Measurements from ENCODE around the gene GLCE. TPM values are rescaled to one million over a fixed set of nuclear protein-coding genes. Genes with fewer than 3 reads are reported as not detected.
"Not testable (repeated sequence)": the region's sequence is repeated elsewhere in the genome, so short reads cannot be mapped to it uniquely, and the experiment has no call there.

GLCE gene
- total RNA-seq, 2 donors from 2014 or later, result 16.3 to 17.2 TPM

DNA sequence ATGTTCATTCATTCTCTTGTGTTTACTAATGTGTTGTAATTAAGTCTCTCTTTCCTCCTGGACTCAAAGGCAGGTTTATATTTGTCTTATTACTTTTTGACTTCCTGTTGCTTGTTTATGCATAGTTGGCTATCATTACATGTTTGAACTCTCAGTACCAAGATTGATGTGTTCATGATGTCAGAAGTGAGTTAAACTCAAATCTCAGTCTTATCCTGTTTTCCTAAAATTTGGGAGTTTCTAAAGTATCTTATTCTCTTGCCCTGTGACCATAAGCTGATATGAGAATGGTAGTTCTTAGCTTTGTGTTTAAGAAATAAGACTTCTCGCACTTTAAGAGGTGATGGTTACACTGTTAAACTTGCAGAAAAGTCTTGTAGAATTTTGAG is 5.2 kb downstream of the GLCE start:
- Histone ChIP-seq H3K9me3 (ENCODE audit: control insufficient read depth, low read length) (no peaks in the 10 kb centered on the region), H3K4me3 (ENCODE audit: low read length) (no peak overlapping the region), H3K36me3 (ENCODE audit: control insufficient read depth, insufficient read depth, low read length) (peaks cover 7% of the 10 kb centered on the region), H3K27me3 (ENCODE audit: control insufficient read depth, insufficient read depth, low read length, poor library complexity, severe bottlenecking) (no peaks in the 10 kb centered on the region), H3K4me1 (ENCODE audit: control insufficient read depth, insufficient read depth, low read length) (no peaks in the 10 kb centered on the region), H3K9ac (ENCODE audit: extremely low read depth, low read length, poor library complexity, severe bottlenecking) (no peak overlapping the region), H3K27ac (ENCODE audit: low read depth, low read length) (no peak overlapping the region)
- Mint-ChIP-seq H3K4me3 (no peak overlapping the region), H3K9me3 (no peaks in the 10 kb centered on the region), H3K36me3 (ENCODE audit: low read depth) (peaks cover 3% of the 10 kb centered on the region), H3K27ac (no peak overlapping the region), H3K27me3 (ENCODE audit: insufficient read depth) (peaks cover 9% of the 10 kb centered on the region), H3K4me1 (peaks cover 21% of the 10 kb centered on the region)
- no peak for DNase-seq
- WGBS, 2 experiments (ENCODE audit: insufficient coverage in 1 of 2, insufficient read length in 1 of 2), result 100% methylated on average over 1 of the region's 1 CpG
- TF ChIP-seq CTCF (conservative IDR thresholded peaks at IDR 0.05), result no peak

- H3K27ac ChIP-seq (ENCODE audit: low read depth, low read length), result no peak overlapping the region
- WGBS, 2 experiments (ENCODE audit: insufficient coverage in 1 of 2, insufficient read length in 1 of 2), result 92 to 98% methylated on average over 2 of the region's 2 CpGs
- peaks cover 2% of the 10 kb centered on the region for H3K27me3 Mint-ChIP-seq (ENCODE audit: insufficient read depth)
These were observed 6.9 kb downstream of the GLCE start for GRCh38 chr15:69167218-69167846.

DNA sequence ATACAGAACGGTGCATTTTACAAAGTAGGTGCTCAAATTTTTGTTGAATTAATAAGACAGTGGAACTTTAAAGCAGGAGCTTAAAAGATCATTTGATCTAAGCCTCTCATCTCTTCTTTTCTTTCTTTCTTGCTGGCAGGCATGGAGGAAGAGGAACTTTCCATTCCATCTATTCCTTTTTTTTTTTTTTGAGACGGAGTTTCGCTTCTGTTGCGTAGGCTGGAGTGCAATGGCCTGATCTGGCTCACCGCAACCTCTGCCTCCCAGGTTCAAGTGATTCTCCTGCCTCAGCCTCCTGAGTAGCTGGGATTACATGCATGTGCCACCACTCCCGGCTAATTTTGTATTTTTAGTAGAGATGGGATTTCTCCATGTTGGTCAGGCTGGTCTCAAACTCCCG is 7.9 kb downstream of the GLCE start:
- not testable (repeated sequence) for H3K27me3 ChIP-seq (ENCODE audit: control insufficient read depth, insufficient read depth, low read length, poor library complexity, severe bottlenecking); H3K4me1 Mint-ChIP-seq; DNase-seq; H3K9ac ChIP-seq (ENCODE audit: extremely low read depth, low read length, poor library complexity, severe bottlenecking); H3K9me3 Mint-ChIP-seq; H3K4me1 ChIP-seq (ENCODE audit: control insufficient read depth, insufficient read depth, low read length); H3K4me3 Mint-ChIP-seq; H3K27me3 Mint-ChIP-seq (ENCODE audit: insufficient read depth); H3K27ac ChIP-seq (ENCODE audit: low read depth, low read length); H3K27ac Mint-ChIP-seq; H3K9me3 ChIP-seq (ENCODE audit: control insufficient read depth, low read length); H3K4me3 ChIP-seq (ENCODE audit: low read length); H3K36me3 Mint-ChIP-seq (ENCODE audit: low read depth)
- WGBS, 2 experiments (ENCODE audit: insufficient coverage in 1 of 2, insufficient read length in 1 of 2), result 94% methylated on average over 3 to 7 of the region's 7 CpGs
- H3K36me3 ChIP-seq (ENCODE audit: control insufficient read depth, insufficient read depth, low read length), result peaks cover 13% of the 10 kb centered on the region

More at GRCh38 chr15:69167218-69167846, 6.9 kb downstream of the GLCE start:
- Histone ChIP-seq H3K9ac (ENCODE audit: extremely low read depth, low read length, poor library complexity, severe bottlenecking) (no peak overlapping the region), H3K9me3 (ENCODE audit: control insufficient read depth, low read length) (no peaks in the 10 kb centered on the region), H3K27me3 (ENCODE audit: control insufficient read depth, insufficient read depth, low read length, poor library complexity, severe bottlenecking) (no peaks in the 10 kb centered on the region), H3K4me3 (ENCODE audit: low read length) (no peak overlapping the region), H3K4me1 (ENCODE audit: control insufficient read depth, insufficient read depth, low read length) (no peaks in the 10 kb centered on the region), H3K36me3 (ENCODE audit: control insufficient read depth, insufficient read depth, low read length) (peaks cover 7% of the 10 kb centered on the region)
- H3K9me3 Mint-ChIP-seq, result no peaks in the 10 kb centered on the region
- DNase-seq, result no peak
- peaks cover 3% of the 10 kb centered on the region for H3K36me3 Mint-ChIP-seq (ENCODE audit: low read depth)
- H3K27ac Mint-ChIP-seq, result no peak overlapping the region
- H3K4me3 Mint-ChIP-seq, result no peak overlapping the region
- TF ChIP-seq CTCF (conservative IDR thresholded peaks at IDR 0.05), result no peak
- H3K4me1 Mint-ChIP-seq, result peaks cover 14% of the 10 kb centered on the region

GRCh38 chr15:69169540-69169939 is 9.1 kb downstream of the GLCE start:
- H3K27ac Mint-ChIP-seq; H3K4me1 Mint-ChIP-seq; H3K4me1 ChIP-seq (ENCODE audit: control insufficient read depth, insufficient read depth, low read length); H3K9ac ChIP-seq (ENCODE audit: extremely low read depth, low read length, poor library complexity, severe bottlenecking); DNase-seq; H3K27me3 Mint-ChIP-seq (ENCODE audit: insufficient read depth); H3K27me3 ChIP-seq (ENCODE audit: control insufficient read depth, insufficient read depth, low read length, poor library complexity, severe bottlenecking); H3K36me3 Mint-ChIP-seq (ENCODE audit: low read depth); H3K9me3 ChIP-seq (ENCODE audit: control insufficient read depth, low read length); H3K27ac ChIP-seq (ENCODE audit: low read depth, low read length); H3K9me3 Mint-ChIP-seq; H3K4me3 ChIP-seq (ENCODE audit: low read length); H3K4me3 Mint-ChIP-seq: not testable (repeated sequence)
- H3K36me3 ChIP-seq (ENCODE audit: control insufficient read depth, insufficient read depth, low read length), result peaks cover 13% of the 10 kb centered on the region
- WGBS, 2 experiments (ENCODE audit: insufficient coverage in 1 of 2, insufficient read length in 1 of 2), result 87 to 100% methylated on average over 2 to 3 of the region's 3 CpGs

Measured in endodermal cell (in vitro differentiated cells).